ENCODE measurements around the gene WDR73. TPM values are rescaled to one million over a fixed set of nuclear protein-coding genes. Genes with fewer than 3 reads are reported as not detected.
A peak's percentile ranks its signal among the peaks of the same experiment; 100 is the strongest.

WDR73 gene
- polyA plus RNA-seq, 3 donors = 36.4 to 60.0 (median 56.1) TPM

DNA sequence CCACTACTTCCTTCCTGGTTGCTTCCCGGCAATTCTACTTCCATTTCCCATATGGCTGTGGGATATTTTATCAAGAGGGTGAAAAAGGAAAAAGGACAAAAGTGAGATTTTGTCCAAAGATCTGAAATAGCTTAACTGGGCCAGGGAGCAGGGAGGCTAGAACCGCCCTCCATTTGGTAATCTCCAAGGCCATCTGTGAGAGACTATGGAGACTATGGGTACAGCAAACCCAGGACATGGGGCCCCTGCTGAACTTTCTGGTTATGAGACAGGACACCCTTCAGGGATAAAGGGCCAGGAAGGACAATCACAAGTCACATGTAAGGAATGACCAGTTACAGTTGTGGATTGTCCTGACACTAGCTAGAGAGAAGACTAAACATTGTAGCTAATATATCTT lies 29.0 kb downstream of the WDR73 start:
- DNase-seq = no peak

- DNase-seq = no peak
Observed at GRCh38 chr15:84624359-84624758, 29.7 kb downstream of the WDR73 start.

GRCh38 chr15:84621358-84621979 lies 32.6 kb downstream of the WDR73 start:
- DNase-seq = no peak

GRCh38 chr15:84620626-84621025 lies 33.5 kb downstream of the WDR73 start:
- no peak for DNase-seq

DNA sequence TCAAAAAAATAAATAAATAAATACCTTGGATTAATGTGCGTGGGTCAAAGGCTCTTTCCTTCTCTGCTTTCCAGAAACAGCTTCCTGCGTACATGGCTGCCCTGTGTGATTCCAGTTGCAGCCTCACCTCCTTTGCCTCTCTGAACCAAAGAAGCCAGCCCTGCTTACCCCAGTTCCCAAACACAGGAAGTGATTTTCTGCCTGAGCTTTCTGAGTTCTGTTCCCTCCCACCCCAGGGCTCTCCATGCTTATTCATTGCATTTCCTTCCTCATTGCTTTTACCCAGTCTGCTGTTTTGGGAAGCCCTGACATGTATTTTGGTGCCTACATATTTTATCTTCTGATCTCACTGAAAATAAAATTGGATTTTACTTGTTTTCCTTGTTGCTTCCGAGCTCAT lies 37.8 kb downstream of the WDR73 start:
- DNase-seq = no peak

DNA sequence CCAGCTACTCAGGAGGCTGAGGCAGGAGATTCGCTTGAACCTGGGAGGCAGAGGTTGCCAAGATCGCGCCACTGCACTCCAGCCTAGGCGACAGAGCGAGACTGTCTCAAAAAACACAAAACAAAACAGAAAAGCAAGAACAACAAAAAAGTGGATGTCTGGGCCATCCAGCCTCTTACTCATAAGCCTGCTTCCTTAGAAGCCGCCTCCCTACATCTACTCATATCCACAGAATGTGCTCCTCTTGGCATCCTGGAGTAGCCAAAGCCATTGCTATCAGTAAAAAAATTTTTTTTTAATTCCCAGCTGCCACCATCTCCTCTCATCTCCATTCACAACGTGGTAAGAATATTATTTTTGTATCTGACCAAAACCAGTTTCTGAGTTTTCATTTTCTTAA lies 42.5 kb downstream of the WDR73 start:
- DNase-seq = no peak

GRCh38 chr15:84609818-84610525 lies 44.1 kb downstream of the WDR73 start:
- DNase-seq = no peak

GRCh38 chr15:84608707-84609284 lies 45.3 kb downstream of the WDR73 start:
- no peak for DNase-seq

DNA sequence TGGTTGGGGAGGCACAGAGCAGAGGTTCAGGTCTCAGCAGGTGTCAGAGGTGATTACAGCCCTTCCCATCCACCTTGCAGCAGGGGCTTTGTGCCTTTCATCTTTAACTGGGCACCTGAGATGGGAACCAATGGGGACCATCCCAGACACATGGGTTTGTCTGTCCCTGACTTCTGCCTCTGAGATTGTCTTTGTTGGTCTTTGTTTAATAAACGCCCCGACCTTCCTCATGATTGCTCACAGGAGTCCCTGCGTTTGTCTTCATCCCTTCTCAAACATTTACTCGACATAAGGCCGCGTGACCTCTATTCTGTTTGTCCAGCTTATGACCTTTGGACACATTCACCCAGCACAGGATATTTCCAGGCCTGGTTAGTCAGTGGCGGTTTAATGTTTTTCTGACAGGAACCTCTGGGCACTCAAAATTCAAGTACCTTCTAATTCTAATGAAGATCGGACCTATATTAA lies 47.4 kb downstream of the WDR73 start:
- DNase-seq = no peak

DNA sequence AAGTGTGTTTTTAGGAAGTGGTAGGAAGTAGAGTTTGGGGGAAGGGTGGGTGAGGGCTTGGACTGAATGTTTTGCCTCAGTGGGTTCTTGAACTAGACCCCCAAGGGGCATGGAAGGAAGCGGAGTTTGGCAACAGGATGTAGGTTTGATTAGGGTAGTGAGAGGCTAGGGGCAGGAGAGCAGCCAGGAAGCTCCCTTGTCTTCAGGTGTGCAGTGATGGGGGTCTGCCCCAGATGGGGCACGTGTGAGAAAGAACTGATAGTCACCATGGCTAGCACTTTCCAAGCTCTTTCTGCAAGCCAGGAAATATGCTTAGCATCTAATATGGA lies 48.6 kb downstream of the WDR73 start:
- DNase-seq = no peak

- no peak for DNase-seq
Observed at GRCh38 chr15:84604826-84605553, 49.1 kb downstream of the WDR73 start.

- DNase-seq = no peak
Observed at GRCh38 chr15:84603630-84604379, 50.3 kb downstream of the WDR73 start.

- no peak for DNase-seq
Observed at GRCh38 chr15:84601555-84601838, 52.6 kb downstream of the WDR73 start.

DNA sequence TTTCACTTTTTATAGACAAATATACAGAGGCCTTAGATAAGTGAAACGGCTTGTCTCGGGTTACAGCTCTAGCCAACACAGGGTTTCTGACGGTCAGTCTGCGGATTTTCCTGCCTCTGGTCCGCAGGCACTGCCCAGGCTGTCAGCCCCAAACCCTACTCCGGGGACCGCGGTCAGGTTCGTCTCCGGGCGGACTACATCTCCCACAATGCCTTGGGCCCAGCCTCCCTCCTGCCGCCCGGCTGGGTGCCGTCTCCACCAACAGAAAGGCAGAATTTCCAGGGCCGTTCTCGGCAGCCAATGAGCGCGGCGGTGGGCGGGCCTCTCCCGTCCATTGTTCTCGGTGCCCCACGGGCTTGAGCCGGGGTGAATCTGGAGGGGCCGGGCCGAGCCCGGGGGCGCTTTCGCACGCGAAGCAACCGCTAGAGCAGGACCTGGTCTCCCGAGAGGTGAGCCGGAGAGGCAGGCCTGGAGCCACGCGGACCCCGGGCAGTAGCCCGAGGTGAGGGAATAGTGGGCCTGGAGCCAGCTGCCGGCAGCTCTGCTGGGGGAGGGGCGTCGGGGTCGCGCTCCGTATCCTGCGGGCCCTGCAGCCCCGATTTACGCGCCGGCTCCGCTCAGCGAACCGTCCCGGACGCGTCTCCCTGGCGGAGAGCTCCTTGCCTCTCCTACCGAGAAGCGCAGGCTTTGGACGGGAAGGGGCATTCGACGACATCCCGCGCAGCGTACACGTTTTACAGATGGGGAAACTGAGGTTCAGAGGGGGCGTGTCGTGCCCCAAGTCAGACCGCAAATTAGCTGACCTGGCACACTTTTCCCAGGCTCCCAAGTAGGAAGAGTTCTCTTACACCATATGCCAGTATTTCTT lies 53.2 kb downstream of the WDR73 start, which contains the start of gene ZSCAN2:
TSS of gene ZSCAN2 (plus strand) at position 323 of the 868 bp plus-strand sequence. CDS start 2,919 bp downstream, outside the sequence.
- peak; percentile 96 for DNase-seq

DNA sequence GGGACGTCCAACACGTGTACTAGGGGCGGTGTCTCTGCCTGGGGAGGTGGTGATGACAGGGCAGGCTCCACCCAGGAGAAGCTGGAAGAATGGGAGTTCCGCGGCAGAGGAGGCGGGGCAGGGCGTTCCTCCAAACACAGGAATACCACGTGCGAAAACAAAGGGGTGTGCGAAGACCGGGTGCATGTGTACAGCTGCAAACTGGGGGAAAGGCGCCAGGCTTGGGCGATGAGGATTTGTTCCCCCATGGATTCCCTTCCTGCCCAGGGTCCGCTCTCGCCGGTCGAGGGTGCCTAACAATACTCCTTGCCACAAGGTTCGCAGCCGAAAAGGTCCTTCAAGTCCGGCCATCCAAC lies 53.8 kb downstream of the WDR73 start:
- peak; percentile 65 for DNase-seq

- no peak for DNase-seq
Observed at GRCh38 chr15:84599906-84600305, 54.2 kb downstream of the WDR73 start.

GRCh38 chr15:84598993-84599392 lies 55.1 kb downstream of the WDR73 start:
- peak; percentile 35 for DNase-seq

GRCh38 chr15:84598250-84598649 lies 55.8 kb downstream of the WDR73 start:
- DNase-seq = no peak

DNA sequence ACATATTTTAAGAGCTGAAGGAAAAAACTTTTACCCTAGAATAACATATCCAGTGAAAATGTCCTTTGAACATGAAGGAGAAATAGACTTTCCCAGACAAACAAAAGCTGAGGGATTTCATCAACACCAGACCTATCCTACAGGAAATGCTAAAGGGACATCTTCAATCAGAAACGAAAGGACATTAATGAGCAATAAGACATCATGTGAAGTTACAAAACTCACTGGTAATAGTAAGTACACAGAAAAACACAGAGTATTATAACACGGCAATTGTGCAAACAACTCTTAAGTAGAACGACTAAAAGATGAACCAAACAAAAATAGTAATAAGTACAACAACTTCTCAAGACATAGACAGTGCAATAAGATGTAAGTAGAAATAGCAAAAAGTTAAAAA lies 56.8 kb downstream of the WDR73 start:
- DNase-seq = no peak

GRCh38 chr15:84595660-84596059 lies 58.4 kb downstream of the WDR73 start:
- no peak for DNase-seq

GRCh38 chr15:84594617-84595290 lies 59.3 kb downstream of the WDR73 start:
- no peak for DNase-seq
